ENCODE results near the gene PRLH.

DNA sequence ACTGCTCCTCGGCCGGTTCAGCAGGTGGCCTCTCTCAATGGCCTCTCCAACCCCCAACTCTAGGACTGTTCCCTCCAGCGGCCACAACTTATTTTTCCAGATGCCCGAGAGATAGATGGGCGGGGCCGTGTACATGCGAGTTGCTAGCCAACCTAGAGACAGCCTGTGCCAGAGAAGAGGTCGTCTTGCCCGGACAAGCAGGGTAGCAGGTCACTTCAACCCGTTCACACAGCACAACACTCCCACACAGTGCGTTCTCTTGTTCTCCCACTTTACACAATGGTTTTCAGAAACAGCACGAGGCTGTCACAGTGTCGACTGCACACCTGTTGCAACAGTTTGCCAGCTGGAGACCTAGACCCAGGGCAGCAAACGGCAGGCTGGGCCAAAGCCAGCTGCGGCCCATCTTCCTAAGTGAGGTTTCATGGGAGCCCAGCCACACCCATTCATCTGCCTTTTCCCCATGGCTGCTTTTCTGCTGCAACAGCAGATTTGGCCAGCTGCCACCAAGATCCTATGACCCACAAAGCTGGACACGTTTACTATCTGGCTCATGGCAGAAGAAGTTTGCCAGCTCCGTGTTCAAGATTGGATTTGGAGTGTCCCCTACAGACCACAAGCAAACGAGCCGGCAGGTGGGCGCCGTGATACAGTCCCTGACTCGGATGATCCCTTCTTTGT, 7.3 kb upstream of the PRLH start:
- TF ChIP-seq, protein P1, sequence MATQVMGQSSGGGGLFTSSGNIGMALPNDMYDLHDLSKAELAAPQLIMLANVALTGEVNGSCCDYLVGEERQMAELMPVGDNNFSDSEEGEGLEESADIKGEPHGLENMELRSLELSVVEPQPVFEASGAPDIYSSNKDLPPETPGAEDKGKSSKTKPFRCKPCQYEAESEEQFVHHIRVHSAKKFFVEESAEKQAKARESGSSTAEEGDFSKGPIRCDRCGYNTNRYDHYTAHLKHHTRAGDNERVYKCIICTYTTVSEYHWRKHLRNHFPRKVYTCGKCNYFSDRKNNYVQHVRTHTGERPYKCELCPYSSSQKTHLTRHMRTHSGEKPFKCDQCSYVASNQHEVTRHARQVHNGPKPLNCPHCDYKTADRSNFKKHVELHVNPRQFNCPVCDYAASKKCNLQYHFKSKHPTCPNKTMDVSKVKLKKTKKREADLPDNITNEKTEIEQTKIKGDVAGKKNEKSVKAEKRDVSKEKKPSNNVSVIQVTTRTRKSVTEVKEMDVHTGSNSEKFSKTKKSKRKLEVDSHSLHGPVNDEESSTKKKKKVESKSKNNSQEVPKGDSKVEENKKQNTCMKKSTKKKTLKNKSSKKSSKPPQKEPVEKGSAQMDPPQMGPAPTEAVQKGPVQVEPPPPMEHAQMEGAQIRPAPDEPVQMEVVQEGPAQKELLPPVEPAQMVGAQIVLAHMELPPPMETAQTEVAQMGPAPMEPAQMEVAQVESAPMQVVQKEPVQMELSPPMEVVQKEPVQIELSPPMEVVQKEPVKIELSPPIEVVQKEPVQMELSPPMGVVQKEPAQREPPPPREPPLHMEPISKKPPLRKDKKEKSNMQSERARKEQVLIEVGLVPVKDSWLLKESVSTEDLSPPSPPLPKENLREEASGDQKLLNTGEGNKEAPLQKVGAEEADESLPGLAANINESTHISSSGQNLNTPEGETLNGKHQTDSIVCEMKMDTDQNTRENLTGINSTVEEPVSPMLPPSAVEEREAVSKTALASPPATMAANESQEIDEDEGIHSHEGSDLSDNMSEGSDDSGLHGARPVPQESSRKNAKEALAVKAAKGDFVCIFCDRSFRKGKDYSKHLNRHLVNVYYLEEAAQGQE (IDR thresholded peaks at IDR 0.05) = no peak
- TF ChIP-seq, protein P2, sequence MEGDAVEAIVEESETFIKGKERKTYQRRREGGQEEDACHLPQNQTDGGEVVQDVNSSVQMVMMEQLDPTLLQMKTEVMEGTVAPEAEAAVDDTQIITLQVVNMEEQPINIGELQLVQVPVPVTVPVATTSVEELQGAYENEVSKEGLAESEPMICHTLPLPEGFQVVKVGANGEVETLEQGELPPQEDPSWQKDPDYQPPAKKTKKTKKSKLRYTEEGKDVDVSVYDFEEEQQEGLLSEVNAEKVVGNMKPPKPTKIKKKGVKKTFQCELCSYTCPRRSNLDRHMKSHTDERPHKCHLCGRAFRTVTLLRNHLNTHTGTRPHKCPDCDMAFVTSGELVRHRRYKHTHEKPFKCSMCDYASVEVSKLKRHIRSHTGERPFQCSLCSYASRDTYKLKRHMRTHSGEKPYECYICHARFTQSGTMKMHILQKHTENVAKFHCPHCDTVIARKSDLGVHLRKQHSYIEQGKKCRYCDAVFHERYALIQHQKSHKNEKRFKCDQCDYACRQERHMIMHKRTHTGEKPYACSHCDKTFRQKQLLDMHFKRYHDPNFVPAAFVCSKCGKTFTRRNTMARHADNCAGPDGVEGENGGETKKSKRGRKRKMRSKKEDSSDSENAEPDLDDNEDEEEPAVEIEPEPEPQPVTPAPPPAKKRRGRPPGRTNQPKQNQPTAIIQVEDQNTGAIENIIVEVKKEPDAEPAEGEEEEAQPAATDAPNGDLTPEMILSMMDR (IDR thresholded peaks at IDR 0.05; ENCODE audit: low read depth, low read length, missing input control) = no peak
- TF ChIP-seq JUND (IDR thresholded peaks at IDR 0.05) (no peak), TAF1 (conservative IDR thresholded peaks at IDR 0.05) (no peak), GABPA (IDR thresholded peaks at IDR 0.05 in 1 of 2, conservative IDR thresholded peaks at IDR 0.05 in 1 of 2) (no peak), FOXA1 (IDR thresholded peaks at IDR 0.05) (no peak), HNF4A (conservative IDR thresholded peaks at IDR 0.05) (no peak)
- TF ChIP-seq, protein P3, sequence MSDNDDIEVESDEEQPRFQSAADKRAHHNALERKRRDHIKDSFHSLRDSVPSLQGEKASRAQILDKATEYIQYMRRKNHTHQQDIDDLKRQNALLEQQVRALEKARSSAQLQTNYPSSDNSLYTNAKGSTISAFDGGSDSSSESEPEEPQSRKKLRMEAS (IDR thresholded peaks at IDR 0.05) = no peak

All from liver (tissue), 3 donors.